ENCODE results near the gene COQ10A.
A peak's percentile ranks its signal among the peaks of the same experiment; 100 is the strongest.
"Not testable (repeated sequence)": the region's sequence is repeated elsewhere in the genome, so short reads cannot be mapped to it uniquely, and the experiment has no call there.

The COQ10A gene

GRCh38 chr12:56280849-56281248 is 14.1 kb downstream of the COQ10A start:
- no peak for DNase-seq (ENCODE audit: low spot score)

GRCh38 chr12:56282030-56282429 is 15.3 kb downstream of the COQ10A start:
- DNase-seq (ENCODE audit: low spot score): no peak

GRCh38 chr12:56282579-56282978 is 15.8 kb downstream of the COQ10A start:
- no peak for DNase-seq (ENCODE audit: low spot score)

- DNase-seq (ENCODE audit: low spot score): not testable (repeated sequence)
Measured at GRCh38 chr12:56284263-56284662, 17.5 kb downstream of the COQ10A start.

GRCh38 chr12:56286044-56286830 is 19.5 kb downstream of the COQ10A start:
- no peak for DNase-seq (ENCODE audit: low spot score)

- no peak for DNase-seq (ENCODE audit: low spot score)
Measured at GRCh38 chr12:56288705-56289387, 22.1 kb downstream of the COQ10A start.

- no peak for DNase-seq (ENCODE audit: low spot score)
Measured at GRCh38 chr12:56293795-56294194, 27.1 kb downstream of the COQ10A start.

GRCh38 chr12:56296295-56296694 is 29.6 kb downstream of the COQ10A start:
- DNase-seq (ENCODE audit: low spot score): no peak

- DNase-seq (ENCODE audit: low spot score): no peak
Measured at GRCh38 chr12:56297400-56297799, 30.7 kb downstream of the COQ10A start.

- DNase-seq (ENCODE audit: low spot score): no peak
Measured at GRCh38 chr12:56298828-56299227, 32.1 kb downstream of the COQ10A start.

GRCh38 chr12:56299308-56299852 is 32.6 kb downstream of the COQ10A start:
- DNase-seq (ENCODE audit: low spot score): peak; percentile 50

GRCh38 chr12:56299853-56300643 is 33.3 kb downstream of the COQ10A start, which contains the start of gene CS:
CS (minus strand) TSS chr12:56300330; CDS start chr12:56300201, 129 bp downstream.
- peak; percentile 100 for DNase-seq (ENCODE audit: low spot score)

- DNase-seq (ENCODE audit: low spot score): no peak
Measured at GRCh38 chr12:56300644-56301464, 34.1 kb downstream of the COQ10A start.

GRCh38 chr12:56304276-56304675 is 37.5 kb downstream of the COQ10A start:
- no peak for DNase-seq (ENCODE audit: low spot score)

- DNase-seq (ENCODE audit: low spot score): no peak
Measured at GRCh38 chr12:56304872-56305590, 38.3 kb downstream of the COQ10A start.

- no peak for DNase-seq (ENCODE audit: low spot score)
Measured at GRCh38 chr12:56307221-56307965, 40.7 kb downstream of the COQ10A start.

GRCh38 chr12:56308714-56309113 is 42.0 kb downstream of the COQ10A start:
- DNase-seq (ENCODE audit: low spot score): no peak

GRCh38 chr12:56311003-56311402 is 44.3 kb downstream of the COQ10A start:
- DNase-seq (ENCODE audit: low spot score): no peak

GRCh38 chr12:56315249-56315621 is 48.5 kb downstream of the COQ10A start:
- no peak for DNase-seq (ENCODE audit: low spot score)
